Smooth muscle cell (in vitro differentiated cells): ENCODE results near the gene SIGMAR1. TPM values are rescaled to one million over a fixed set of nuclear protein-coding genes. Genes with fewer than 3 reads are reported as not detected.

Source experiments
- DNase-seq: peaks from one replicate; lab custom pipeline; 2025; ENCODE audit not compliant: unreplicated experiment; lab: John Stamatoyannopoulos, UW
- H2AFZ ChIP-seq: fragments of 200-600 bp; sonication (generic); 2 replicates; pipeline ENCODE4 v1.6.0; 2016; ENCODE audit warnings: antibody characterized with exemption, low read depth, mild to moderate bottlenecking
- H3F3A ChIP-seq: fragments of 200-600 bp; sonication (generic); 2 replicates; pipeline ENCODE4 v1.6.0; 2017; ENCODE audit warnings: antibody characterized with exemption, low read depth
- H3K27ac ChIP-seq: fragments of 200-600 bp; sonication (generic); 2 replicates; pipeline ENCODE4 v1.5.1; 2016; ENCODE audit warnings: low read depth, mild to moderate bottlenecking
- H3K27me3 ChIP-seq: fragments of 200-600 bp; sonication (generic); 2 replicates; pipeline ENCODE4 v1.6.1; 2016; ENCODE audit warnings: low read depth, mild to moderate bottlenecking
- H3K36me3 ChIP-seq: fragments of 200-600 bp; sonication (generic); 2 replicates; pipeline ENCODE4 v1.5.1; 2016; ENCODE audit warnings: low read depth
- H3K4me1 ChIP-seq: fragments of 200-600 bp; sonication (generic); 2 replicates; pipeline ENCODE4 v1.5.1; 2016; ENCODE audit warnings: low read depth
- H3K4me2 ChIP-seq: fragments of 200-600 bp; sonication (generic); 2 replicates; pipeline ENCODE4 v1.6.0; 2016; ENCODE audit warnings: mild to moderate bottlenecking
- H3K4me3 ChIP-seq: fragments of 200-600 bp; sonication (generic); 2 replicates; pipeline ENCODE4 v1.5.1; 2016; ENCODE audit warnings: mild to moderate bottlenecking
- H3K79me2 ChIP-seq: fragments of 200-600 bp; sonication (generic); 2 replicates; pipeline ENCODE4 v1.6.0; 2016; ENCODE audit warnings: low read depth, mild to moderate bottlenecking
- H3K9ac ChIP-seq: fragments of 200-600 bp; sonication (generic); 2 replicates; pipeline ENCODE4 v1.6.0; 2016; ENCODE audit warnings: low read depth
- H3K9me3 ChIP-seq: fragments of 200-600 bp; sonication (generic); replicated peaks from 2 replicates; pipeline ENCODE4 v1.5.1; 2016; ENCODE audit warnings: low read depth
- H4K20me1 ChIP-seq: fragments of 200-600 bp; sonication (generic); 2 replicates; pipeline ENCODE4 v1.6.0; 2016; ENCODE audit warnings: low read depth
- WGBS: methylation state at CpG from one replicate; pipeline ENCODE4 v1.1.7; 2016; ENCODE audit warnings: low lambda C conversion rate; 5-methylcytosine and 5-hydroxymethylcytosine counted together
- polyA plus RNA-seq: library from polyadenylated mRNA; unstranded; fragments of >200 nt; fragmentation: Nextera tagmentation; extraction: Ambion mirVana; gene quantifications from 2 replicates; pipeline ENCODE4 v1.2.1, GENCODE V29; 2016
- total RNA-seq: library from RNA; depleted of rRNA; stranded (reverse); fragments of >200 nt; gene quantifications from 2 replicates; pipeline ENCODE4 v1.2.3, GENCODE V29; 2014
- TF ChIP-seq, protein P1 (sequence below): fragments of 200-600 bp; sonication (generic); IDR thresholded peaks from 2 replicates; pipeline ENCODE4 v1.5.1; 2017; ENCODE audit warnings: borderline replicate concordance, mild to moderate bottlenecking, antibody characterized with exemption; ENCODE audit not compliant: insufficient read depth, poor library complexity, severe bottlenecking

The SIGMAR1 gene
- total and polyA plus RNA-seq, 2 experiments from 2014 or later = 105 to 192 TPM

- Histone ChIP-seq H3K4me3 (peak overlapping the region; percentile 48), H3K9me3 (no peaks in the 10 kb centered on the region), H3K27me3 (no peaks in the 10 kb centered on the region), H3K36me3 (no peaks in the 10 kb centered on the region), H3F3A (peaks cover 17% of the 10 kb centered on the region), H3K79me2 (peaks cover 21% of the 10 kb centered on the region), H3K4me1 (peaks cover 27% of the 10 kb centered on the region), H3K4me2 (peak overlapping the region; percentile 86), H3K27ac (peak overlapping the region; percentile 79), H2AFZ (peak overlapping the region; percentile 71), H3K9ac (peak overlapping the region; percentile 76), H4K20me1 (no peaks in the 10 kb centered on the region)
- TF ChIP-seq, protein P1, sequence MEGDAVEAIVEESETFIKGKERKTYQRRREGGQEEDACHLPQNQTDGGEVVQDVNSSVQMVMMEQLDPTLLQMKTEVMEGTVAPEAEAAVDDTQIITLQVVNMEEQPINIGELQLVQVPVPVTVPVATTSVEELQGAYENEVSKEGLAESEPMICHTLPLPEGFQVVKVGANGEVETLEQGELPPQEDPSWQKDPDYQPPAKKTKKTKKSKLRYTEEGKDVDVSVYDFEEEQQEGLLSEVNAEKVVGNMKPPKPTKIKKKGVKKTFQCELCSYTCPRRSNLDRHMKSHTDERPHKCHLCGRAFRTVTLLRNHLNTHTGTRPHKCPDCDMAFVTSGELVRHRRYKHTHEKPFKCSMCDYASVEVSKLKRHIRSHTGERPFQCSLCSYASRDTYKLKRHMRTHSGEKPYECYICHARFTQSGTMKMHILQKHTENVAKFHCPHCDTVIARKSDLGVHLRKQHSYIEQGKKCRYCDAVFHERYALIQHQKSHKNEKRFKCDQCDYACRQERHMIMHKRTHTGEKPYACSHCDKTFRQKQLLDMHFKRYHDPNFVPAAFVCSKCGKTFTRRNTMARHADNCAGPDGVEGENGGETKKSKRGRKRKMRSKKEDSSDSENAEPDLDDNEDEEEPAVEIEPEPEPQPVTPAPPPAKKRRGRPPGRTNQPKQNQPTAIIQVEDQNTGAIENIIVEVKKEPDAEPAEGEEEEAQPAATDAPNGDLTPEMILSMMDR = no peak
- DNase-seq = no peak
- WGBS = 59% methylated on average over 4 of the region's 4 CpGs
Observed at GRCh38 chr9:34651321-34651720, 13.7 kb upstream of the SIGMAR1 start.

DNA sequence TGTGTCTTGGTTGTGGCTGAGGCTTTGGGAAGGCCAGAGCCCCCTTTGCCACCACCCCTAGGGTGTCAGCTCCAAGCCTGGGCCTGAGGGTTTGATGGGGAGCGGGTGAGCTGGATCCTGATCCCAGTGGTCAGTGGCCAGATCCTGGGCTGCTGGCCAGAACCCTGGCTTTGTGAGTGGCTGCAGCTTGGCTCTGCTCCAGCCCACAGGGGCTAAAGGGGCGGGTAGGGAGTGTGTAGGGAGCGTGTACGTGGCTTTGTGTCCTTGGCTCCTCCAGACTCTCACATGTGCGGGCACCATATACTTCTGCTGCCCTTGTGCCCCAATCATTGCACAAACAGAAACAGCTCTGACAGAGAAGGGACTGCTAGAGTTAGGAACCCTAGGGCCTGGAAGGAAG is 13.2 kb upstream of the SIGMAR1 start:
- H3K4me3 ChIP-seq = no peak overlapping the region
- no peaks in the 10 kb centered on the region for H4K20me1 ChIP-seq
- peaks cover 27% of the 10 kb centered on the region for H3K4me1 ChIP-seq
- peaks cover 21% of the 10 kb centered on the region for H3K79me2 ChIP-seq
- H3K27ac ChIP-seq = peak overlapping the region; percentile 79
- no peak for DNase-seq
- no peaks in the 10 kb centered on the region for H3K9me3 ChIP-seq
- H3K36me3 ChIP-seq = no peaks in the 10 kb centered on the region
- no peak overlapping the region for H3K9ac ChIP-seq
- H3K27me3 ChIP-seq = no peaks in the 10 kb centered on the region
- H2AFZ ChIP-seq = no peak overlapping the region
- H3F3A ChIP-seq = peaks cover 17% of the 10 kb centered on the region
- WGBS = 87% methylated on average over 5 of the region's 5 CpGs
- peak overlapping the region; percentile 86 for H3K4me2 ChIP-seq
- TF ChIP-seq, protein P1 = no peak

DNA sequence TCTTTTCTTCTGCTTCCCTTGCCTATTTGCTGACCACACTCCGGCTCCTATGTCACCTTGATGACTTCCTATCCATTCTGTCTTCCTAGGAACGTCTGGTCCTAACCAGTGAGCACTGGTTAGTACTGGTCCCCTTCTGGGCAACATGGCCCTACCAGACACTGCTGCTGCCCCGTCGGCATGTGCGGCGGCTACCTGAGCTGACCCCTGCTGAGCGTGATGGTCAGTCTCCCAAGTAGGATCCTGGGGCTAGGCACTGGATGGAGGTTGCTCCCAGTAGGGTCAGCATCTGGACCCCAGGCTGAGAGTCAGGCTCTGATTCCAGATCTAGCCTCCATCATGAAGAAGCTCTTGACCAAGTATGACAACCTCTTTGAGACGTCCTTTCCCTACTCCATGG is 11.1 kb upstream of the SIGMAR1 start:
- WGBS = 96% methylated on average over 8 of the region's 8 CpGs
- TF ChIP-seq, protein P1 = no peak
- Histone ChIP-seq H2AFZ (no peak overlapping the region), H3K4me1 (peaks cover 22% of the 10 kb centered on the region), H3K9me3 (no peaks in the 10 kb centered on the region), H3K79me2 (peaks cover 21% of the 10 kb centered on the region), H3K4me3 (no peak overlapping the region), H4K20me1 (no peaks in the 10 kb centered on the region), H3K4me2 (no peak overlapping the region), H3K27ac (no peak overlapping the region), H3F3A (peaks cover 17% of the 10 kb centered on the region), H3K27me3 (no peaks in the 10 kb centered on the region), H3K9ac (no peak overlapping the region), H3K36me3 (no peaks in the 10 kb centered on the region)
- no peak for DNase-seq

DNA sequence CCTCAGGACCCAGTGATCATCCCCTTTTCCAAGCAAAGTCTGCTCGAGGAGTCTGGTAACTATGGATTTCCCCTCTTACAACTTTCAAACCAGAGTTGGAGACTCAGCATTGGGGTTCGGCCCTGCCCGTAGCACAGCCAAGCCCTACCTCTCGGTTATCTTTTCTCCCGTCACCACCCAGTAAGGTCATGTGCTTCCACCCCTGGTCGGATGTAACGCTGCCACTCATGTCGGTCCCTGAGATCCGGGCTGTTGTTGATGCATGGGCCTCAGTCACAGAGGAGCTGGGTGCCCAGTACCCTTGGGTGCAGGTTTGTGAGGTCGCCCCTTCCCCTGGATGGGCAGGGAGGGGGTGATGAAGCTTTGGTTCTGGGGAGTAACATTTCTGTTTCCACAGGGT is 10.1 kb upstream of the SIGMAR1 start:
- Histone ChIP-seq H3K27ac (peak overlapping the region; percentile 58), H4K20me1 (no peaks in the 10 kb centered on the region), H3K4me2 (peak overlapping the region; percentile 96), H3K9me3 (no peaks in the 10 kb centered on the region), H3K9ac (peak overlapping the region; percentile 46), H3K79me2 (peaks cover 21% of the 10 kb centered on the region), H3K4me1 (peaks cover 12% of the 10 kb centered on the region), H3F3A (peaks cover 14% of the 10 kb centered on the region), H3K4me3 (peak overlapping the region; percentile 73), H3K27me3 (no peaks in the 10 kb centered on the region), H3K36me3 (no peaks in the 10 kb centered on the region), H2AFZ (no peak overlapping the region)
- DNase-seq = no peak
- TF ChIP-seq, protein P1 = no peak
- 85% methylated on average over 10 of the region's 10 CpGs for WGBS
